ENCODE measurements around the gene ZNF208.

- no peak for TF ChIP-seq REST (IDR thresholded peaks at IDR 0.05; ENCODE audit: borderline replicate concordance in 1 of 2, low read depth in 1 of 2, low read length in 2 of 2)
- no peak for TF ChIP-seq EZH2 (conservative IDR thresholded peaks at IDR 0.05; ENCODE audit: low read depth, low read length)
- no peak for TF ChIP-seq CTCF (CRISPR knock-in tag; IDR thresholded peaks at IDR 0.05)
- no peak for TF ChIP-seq ZNF850 (CRISPR knock-in tag; conservative IDR thresholded peaks at IDR 0.05)
- no peak for TF ChIP-seq GATA4 (IDR thresholded peaks at IDR 0.05; ENCODE audit: borderline replicate concordance, low read depth)
- TF ChIP-seq TBP (CRISPR knock-in tag; IDR thresholded peaks at IDR 0.05), result no peak
- no peak for TF ChIP-seq ETV5 (CRISPR knock-in tag; IDR thresholded peaks at IDR 0.05; ENCODE audit: borderline replicate concordance)
- TF ChIP-seq BCL3 (CRISPR knock-in tag; IDR thresholded peaks at IDR 0.05), result no peak
- no peak for TF ChIP-seq TRAFD1 (CRISPR knock-in tag; IDR thresholded peaks at IDR 0.05; ENCODE audit: borderline replicate concordance)
- no peak for TF ChIP-seq KDM4B (CRISPR knock-in tag; IDR thresholded peaks at IDR 0.05)
- TF ChIP-seq PHF8 (CRISPR knock-in tag; IDR thresholded peaks at IDR 0.05), result no peak
- TF ChIP-seq TRIM24 (CRISPR knock-in tag; IDR thresholded peaks at IDR 0.05), result no peak
These were observed 41.9 kb upstream of the ZNF208 start for GRCh38 chr19:22052644-22053013.

Measured in HepG2 (cell line).